Activated T-helper 1 cell treated with anti-CD3 and anti-CD28 coated beads, Interleukin-2, amount 50 U/mL, for 16 hours (primary cell): Measurements from ENCODE around the gene SLC66A2.
"Not testable (repeated sequence)": the region's sequence is repeated elsewhere in the genome, so short reads cannot be mapped to it uniquely, and the experiment has no call there.

Experiments
- DNase-seq, 2 donors: peaks; one replicate each; pipeline ENCODE4 v3.0.0-alpha.2; 2020; ENCODE audit warnings: low read depth in 1 of 2, low spot score in 1 of 2

SLC66A2 gene

DNA sequence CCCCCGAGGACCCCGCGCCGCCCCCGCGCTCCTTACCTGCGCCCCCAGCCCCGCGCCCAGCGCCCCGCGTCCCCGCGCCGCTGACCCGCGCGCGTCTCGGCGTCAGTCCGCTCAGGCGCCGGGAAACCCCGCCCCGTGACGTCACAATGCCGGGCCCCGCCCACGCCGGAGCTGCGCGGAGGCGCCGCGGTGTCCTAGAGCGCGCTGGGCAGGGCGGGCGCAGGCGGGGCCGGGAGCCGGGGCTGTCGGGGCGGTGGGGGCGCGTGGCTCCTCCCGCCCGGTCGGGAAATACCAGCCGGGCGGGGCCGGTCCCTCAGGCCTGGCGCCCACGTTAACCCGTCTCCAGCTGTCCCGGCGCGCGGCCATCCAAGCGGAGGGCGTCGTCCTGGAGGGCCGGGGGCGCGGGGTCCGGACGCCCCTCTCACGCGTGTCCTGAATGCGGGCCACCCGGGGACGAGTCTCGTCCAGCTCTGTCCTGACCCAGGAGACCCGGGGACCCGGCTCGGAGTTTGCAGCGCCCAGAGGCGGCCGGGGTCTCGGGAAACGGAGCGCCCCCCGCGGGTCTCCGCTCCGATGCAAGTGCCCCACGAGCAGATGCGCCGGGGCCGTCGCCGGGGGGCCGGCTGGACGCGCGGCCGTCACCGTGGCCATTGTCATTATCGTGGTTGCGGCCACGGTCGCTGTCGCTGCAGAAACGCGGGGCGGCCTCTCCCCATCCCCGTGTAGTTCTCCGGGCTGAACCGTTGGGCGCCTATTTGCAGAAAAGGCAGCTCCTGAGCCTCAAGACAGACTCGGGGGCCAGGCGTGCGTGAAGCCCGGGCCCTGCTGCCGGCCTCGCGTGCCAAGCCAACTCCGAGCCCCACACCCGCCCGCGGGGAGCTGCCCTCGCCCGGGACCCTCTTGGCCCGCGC is at the start of gene SLC66A2:
Gene SLC66A2, minus strand, starts transcription at position 109 of the 911 bp plus-strand sequence. CDS start 727 bp downstream, outside the sequence.
- peak; percentile 88 to 95 for DNase-seq

DNA sequence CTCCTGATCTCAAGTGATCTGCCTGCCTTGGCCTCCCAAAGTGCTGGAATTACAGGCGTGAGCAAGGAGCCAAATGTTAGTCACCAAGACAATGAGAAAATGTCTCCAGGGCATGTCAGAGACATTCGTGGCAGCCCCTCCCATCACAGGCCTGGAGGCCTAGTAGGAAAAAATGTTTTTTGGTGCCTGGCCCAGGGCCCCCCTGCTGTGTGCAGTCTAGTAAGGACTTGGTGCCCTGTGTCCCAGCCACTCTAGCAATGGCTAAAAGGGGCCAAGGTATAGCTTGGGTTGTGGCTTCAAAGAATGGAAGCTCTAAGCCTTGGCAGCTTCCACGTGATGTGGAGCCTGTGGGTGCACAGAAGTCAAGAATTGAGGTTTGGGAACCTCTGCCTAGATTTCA is 49.4 kb upstream of the SLC66A2 start:
- no peak for DNase-seq

- not testable (repeated sequence) for DNase-seq
These were observed 48.2 kb upstream of the SLC66A2 start for GRCh38 chr18:79999701-80000100.

GRCh38 chr18:79991494-79991893 is 40.0 kb upstream of the SLC66A2 start:
- DNase-seq, result no peak

DNA sequence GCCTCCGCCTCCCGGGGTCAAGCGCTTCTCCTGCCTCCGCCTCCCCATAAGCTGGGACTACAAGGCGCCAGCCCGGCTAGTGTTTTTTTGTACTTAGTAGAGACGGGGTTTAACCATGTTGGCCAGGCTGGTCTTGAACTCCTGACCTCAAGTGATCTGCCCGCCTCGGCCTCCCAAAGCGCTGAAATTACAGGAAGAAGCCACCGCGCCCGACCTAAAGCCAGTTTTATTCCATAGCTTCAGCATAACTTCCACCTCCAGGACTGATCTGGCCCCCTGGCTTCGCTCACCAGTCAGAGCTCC is 37.7 kb upstream of the SLC66A2 start:
- no peak for DNase-seq

DNA sequence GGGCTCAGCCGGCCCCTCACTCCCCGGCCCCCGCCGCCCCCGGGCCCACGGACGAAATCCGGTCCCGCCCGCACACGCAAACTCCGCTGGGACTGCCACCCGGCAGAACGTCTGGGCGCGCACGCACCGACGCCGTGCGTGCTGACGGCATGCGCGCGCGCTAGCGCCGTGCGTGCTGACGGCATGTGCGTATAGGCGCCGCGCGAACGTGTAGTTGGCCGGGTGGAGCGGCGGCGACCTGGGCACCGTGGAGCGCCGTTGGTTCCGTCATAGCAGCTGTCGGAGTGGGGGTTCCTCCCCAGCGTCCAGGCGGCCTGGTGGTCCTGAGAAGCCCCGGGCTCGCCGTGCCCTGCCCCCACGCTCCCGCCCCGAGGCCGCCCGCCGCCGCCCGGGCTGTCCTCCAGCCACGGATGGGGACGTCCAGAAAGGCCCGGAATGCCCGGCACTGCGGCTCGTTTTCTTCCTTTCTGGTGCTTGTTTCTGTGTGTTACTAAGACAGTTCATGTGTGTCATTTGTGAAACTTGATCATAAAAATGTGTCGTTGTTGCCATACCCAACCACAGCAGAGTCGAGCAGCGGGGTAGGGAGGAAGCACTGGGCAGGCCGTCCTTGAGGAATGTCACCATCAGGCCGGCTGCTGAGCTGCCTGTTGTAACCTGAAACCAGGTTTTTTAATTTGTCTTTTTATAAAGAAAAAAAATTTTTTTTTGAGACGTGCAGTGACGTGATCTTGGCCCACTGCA is 37.2 kb upstream of the SLC66A2 start, which contains the start of gene TXNL4A:
Gene TXNL4A, minus strand, starts transcription at position 113 of the 744 bp plus-strand sequence. CDS start 171 bp downstream, outside the sequence.
- peak; percentile 71 to 80 for DNase-seq

- DNase-seq, result peak; percentile 30 to 53
These were observed 36.6 kb upstream of the SLC66A2 start for GRCh38 chr18:79988071-79988450.

DNA sequence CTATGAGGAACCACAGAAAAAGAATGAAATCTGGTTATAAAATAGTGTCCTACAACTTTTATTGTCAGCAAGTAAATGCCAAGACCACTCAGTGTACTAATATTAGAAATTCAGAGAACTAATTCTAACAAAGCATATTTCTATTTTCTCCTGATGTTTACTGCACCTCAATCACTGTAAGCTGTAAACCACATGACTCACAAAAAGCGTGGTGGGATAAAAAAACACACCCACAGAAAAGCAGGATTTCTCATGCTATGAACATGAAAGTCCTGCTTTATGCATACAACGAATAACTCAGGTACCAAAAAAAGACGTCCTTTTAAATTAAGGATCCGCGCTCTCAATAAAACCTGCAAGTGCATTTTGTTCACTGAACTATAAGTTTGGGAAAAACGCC is 36.1 kb upstream of the SLC66A2 start:
- DNase-seq, result no peak

- no peak for DNase-seq
These were observed 35.3 kb upstream of the SLC66A2 start for GRCh38 chr18:79986726-79987125.

GRCh38 chr18:79985172-79985571 is 33.7 kb upstream of the SLC66A2 start:
- no peak for DNase-seq

DNA sequence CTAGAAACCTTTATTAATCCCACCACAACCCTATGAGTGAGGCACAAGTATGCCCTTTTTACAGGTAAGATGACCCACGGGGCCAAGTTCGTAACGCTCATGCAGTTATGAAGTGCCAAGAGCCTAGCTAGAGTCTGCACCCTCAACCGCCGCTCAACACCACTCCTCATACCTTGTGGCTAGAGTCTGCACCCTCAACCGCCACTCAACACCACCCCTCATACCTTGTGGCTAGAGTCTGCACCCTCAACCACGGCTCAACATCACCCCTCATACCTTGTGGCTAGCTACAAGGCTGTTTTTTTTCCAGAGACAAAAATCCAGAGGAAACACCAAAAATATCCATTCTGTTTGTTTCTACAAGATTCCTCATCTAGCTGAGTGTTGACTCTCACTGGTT is 32.3 kb upstream of the SLC66A2 start:
- DNase-seq, result no peak

GRCh38 chr18:79983253-79983652 is 31.8 kb upstream of the SLC66A2 start:
- DNase-seq, result no peak

DNA sequence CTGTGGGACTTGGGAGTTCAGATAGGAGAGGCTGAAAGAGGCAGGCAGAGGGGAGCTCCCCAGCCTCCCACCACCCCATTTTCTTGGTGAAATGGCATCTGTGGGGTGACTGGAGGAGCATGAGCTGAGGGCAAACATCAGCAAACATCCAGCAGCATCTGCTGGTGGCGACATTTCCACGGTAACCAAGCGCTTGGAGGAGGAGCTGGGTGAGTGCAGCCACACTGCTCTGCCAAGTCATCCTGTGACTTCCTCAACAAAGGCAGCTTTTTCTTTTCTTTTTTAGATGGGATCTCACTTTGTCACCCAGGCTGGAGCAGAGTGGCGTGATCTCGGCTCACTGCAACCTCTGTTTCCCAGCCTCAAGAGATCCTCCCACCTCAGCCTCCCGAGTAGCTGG is 31.3 kb upstream of the SLC66A2 start:
- no peak for DNase-seq

GRCh38 chr18:79980585-79980984 is 29.1 kb upstream of the SLC66A2 start:
- no peak for DNase-seq

DNA sequence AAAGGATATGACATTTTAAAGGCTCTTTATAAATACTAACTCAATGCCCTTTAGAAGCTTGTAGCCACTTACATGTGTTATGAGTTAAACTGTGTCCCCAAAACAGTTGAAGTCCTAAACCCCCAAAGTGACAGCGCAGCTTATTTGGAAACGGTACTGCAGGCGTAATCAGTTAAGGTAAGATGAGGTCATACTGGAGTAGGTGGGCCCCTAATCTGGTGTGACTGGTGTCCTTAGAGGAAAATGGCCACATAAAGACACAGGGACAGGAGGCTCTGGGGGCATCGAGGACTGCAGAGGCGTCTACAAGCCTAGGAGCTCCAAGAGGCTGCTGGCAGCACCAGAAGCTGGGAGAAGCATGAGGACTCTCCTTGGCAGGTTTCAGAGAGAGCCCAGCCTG is 28.4 kb upstream of the SLC66A2 start:
- no peak for DNase-seq

DNA sequence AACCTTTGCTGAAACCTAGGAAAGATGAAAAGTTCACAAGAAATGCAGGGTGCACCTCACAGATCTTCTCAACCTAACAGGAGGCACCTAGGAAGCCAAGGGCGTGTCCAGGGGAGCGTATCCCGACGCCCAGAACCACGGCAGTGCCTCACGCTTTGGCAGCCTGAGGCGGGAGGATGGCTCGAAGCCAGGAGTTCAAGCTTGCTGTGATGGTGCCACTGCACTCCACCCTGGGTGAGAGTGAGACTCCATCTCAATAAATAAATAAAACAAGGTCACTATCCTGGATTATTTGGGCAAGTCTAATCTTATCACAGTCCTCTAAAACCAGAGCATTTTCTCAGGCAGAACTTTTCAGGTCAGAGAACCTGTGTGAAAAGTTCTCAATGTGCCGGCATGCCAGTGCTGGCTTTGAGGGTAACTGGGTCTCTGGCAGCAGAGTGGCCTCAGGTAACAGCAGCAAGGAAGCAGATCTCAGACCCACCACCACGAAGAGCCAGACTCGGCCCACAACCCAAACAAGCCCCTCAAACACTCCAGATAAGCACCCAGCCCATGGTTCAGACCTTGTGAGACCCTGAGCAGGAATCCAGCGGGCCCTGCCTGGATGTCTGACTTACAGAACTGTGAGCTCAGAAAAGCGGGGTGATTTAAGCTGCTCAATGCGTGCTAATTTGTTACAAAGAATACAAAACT is 24.7 kb upstream of the SLC66A2 start:
- no peak for DNase-seq

DNA sequence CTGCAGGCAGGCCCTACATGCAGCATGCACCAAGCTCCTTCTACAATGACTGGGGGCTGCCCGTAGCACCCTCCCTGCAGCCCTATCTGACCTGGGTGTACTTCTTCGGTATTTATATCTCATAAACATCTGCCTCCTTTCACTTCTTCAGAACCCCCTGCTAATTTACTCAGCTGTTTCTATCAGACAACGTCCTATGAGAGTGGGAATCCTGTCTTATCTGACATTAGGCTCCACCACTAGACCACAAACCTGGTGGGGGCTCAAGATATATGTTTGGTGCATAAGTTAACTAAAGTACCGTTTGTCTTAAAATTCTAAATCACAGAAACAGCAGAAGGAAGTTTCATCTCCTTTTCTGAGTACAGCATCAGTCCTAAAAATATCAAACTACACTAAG is 23.6 kb upstream of the SLC66A2 start:
- DNase-seq, result no peak

DNA sequence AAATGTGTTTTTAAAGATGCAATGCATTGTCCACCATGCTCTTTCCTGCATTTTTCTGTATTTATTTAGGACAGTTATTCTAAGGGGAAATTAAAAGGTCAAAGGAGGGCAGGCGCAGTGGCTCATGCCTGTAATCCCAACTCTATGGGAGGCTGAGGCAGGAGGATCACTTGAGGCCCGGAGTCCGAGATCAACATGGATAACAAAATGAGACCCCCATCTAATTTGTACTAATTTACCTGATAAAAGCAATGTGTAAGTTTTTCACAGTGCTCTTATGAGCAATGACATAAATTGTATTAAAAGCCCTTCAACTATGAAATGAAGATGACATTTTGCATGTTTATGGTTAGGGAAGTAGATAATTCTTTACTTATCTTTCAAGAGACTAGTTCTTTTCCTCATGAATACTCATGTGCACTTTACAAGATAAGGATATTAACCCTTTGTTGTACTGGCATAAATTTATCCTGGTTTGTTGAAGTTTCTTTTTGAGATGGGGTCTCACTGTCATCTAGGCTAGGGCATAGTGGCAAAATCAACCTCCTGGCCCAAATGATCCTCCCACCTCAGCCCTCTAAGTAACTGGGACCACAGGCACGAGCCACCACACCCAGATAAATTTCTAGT is 22.7 kb upstream of the SLC66A2 start:
- DNase-seq, result no peak

- no peak for DNase-seq
These were observed 22.1 kb upstream of the SLC66A2 start for GRCh38 chr18:79973517-79973916.

DNA sequence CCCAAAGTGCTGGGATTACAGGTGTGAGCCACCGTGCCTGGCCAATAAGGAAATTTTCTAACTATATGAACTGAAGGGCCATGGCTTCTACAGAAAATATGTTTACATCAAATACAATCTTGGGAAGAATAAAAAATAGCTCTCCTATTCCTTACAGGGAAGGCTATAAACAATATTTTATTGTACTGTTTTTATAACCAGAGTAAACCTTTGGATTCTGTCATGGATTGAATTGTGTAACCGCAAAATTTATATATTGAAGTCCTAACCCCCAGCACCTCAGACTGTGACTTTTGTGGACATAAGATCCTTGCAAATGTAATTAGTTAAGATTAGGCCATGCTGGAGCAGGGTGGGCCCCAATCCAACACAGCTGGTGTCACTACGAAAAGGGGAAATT is 21.3 kb upstream of the SLC66A2 start:
- DNase-seq, result no peak

DNA sequence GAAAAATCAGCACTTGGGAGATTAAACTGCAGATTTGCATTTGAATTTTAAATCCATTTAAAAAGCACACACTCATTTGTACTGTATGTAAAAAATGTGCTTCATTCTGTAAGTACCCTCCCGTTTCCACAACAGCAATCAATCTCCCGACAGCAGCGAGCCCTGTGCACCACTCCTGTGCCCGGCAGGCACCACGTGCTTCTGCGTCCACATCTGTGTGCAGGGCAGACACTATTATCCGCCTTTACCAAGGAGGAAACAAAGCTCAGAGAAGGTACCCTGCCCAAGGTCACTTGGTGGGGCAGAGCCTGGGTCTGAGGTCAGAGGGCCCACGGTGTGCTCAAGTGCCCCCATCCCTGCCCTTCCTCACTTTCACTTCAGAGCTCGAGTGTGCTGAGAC is 20.5 kb upstream of the SLC66A2 start:
- DNase-seq, result no peak
